Measurements from ENCODE around the gene SCARB2. TPM values are rescaled to one million over a fixed set of nuclear protein-coding genes. Genes with fewer than 3 reads are reported as not detected.

Gene SCARB2
- total RNA-seq, 1 donor from 2014 or later: 330 TPM

DNA sequence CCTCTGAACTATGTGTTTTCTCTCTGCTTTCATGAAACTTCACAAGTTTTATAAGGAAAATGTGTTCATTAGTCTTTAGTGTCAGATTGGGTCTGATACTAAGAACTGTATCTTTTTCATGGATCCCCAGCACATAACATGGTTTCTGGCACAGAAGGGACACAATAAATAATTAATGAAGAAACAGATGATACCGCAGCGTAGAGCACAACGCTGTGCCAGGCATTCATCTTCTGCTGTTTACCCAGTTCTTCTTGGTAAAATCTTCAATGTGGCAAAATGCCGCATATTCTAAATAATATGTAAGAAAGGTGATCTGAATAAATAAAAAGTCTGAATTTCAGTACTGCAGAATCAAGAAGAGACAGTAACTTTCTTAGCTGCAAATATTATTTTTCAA lies 12.3 kb downstream of the SCARB2 start:
- Mint-ChIP-seq H3K27ac (ENCODE audit: unreplicated experiment) (peak overlapping the region; percentile 93), H3K4me1 (ENCODE audit: low read depth, unreplicated experiment) (peaks cover 67% of the 10 kb centered on the region), H3K27me3 (ENCODE audit: unreplicated experiment) (peaks cover 10% of the 10 kb centered on the region), H3K36me3 (ENCODE audit: unreplicated experiment) (no peaks in the 10 kb centered on the region), H3K9me3 (ENCODE audit: unreplicated experiment) (peaks cover 13% of the 10 kb centered on the region), H3K4me3 (ENCODE audit: unreplicated experiment) (peak overlapping the region; percentile 71)
- TF ChIP-seq, protein P1, sequence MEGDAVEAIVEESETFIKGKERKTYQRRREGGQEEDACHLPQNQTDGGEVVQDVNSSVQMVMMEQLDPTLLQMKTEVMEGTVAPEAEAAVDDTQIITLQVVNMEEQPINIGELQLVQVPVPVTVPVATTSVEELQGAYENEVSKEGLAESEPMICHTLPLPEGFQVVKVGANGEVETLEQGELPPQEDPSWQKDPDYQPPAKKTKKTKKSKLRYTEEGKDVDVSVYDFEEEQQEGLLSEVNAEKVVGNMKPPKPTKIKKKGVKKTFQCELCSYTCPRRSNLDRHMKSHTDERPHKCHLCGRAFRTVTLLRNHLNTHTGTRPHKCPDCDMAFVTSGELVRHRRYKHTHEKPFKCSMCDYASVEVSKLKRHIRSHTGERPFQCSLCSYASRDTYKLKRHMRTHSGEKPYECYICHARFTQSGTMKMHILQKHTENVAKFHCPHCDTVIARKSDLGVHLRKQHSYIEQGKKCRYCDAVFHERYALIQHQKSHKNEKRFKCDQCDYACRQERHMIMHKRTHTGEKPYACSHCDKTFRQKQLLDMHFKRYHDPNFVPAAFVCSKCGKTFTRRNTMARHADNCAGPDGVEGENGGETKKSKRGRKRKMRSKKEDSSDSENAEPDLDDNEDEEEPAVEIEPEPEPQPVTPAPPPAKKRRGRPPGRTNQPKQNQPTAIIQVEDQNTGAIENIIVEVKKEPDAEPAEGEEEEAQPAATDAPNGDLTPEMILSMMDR (IDR thresholded peaks at IDR 0.05; ENCODE audit: partially characterized antibody, unreplicated experiment): no peak
- no peak for DNase-seq

DNA sequence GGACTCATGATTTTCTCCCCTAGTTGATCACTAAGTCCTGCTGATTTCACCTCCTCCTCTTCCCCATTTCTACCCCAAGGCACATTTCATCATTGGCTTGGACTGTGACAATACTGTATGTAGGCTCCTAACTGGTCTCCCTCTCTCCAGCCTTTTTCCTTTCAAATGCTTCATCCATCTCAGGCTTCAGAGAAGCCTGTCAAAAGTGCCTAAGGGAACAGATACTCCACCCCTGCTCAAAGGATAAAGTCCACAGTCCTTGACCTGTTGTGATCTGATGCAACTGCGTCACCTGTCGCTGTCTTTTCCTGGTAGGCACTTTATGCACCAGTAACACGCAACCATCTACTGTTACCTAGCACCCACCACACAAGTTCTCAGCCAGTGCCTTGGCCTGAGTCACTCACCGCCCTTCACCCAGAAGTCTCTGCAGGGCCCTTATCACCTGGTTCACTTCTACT lies 12.8 kb downstream of the SCARB2 start:
- no peak for DNase-seq
- peak overlapping the region; percentile 93 for H3K27ac Mint-ChIP-seq (ENCODE audit: unreplicated experiment)
- H3K36me3 Mint-ChIP-seq (ENCODE audit: unreplicated experiment): no peaks in the 10 kb centered on the region
- H3K4me3 Mint-ChIP-seq (ENCODE audit: unreplicated experiment): peak overlapping the region; percentile 71
- peaks cover 62% of the 10 kb centered on the region for H3K4me1 Mint-ChIP-seq (ENCODE audit: low read depth, unreplicated experiment)
- peaks cover 13% of the 10 kb centered on the region for H3K9me3 Mint-ChIP-seq (ENCODE audit: unreplicated experiment)
- peaks cover 9% of the 10 kb centered on the region for H3K27me3 Mint-ChIP-seq (ENCODE audit: unreplicated experiment)
- TF ChIP-seq, protein P1 (IDR thresholded peaks at IDR 0.05; ENCODE audit: partially characterized antibody, unreplicated experiment): no peak

DNA sequence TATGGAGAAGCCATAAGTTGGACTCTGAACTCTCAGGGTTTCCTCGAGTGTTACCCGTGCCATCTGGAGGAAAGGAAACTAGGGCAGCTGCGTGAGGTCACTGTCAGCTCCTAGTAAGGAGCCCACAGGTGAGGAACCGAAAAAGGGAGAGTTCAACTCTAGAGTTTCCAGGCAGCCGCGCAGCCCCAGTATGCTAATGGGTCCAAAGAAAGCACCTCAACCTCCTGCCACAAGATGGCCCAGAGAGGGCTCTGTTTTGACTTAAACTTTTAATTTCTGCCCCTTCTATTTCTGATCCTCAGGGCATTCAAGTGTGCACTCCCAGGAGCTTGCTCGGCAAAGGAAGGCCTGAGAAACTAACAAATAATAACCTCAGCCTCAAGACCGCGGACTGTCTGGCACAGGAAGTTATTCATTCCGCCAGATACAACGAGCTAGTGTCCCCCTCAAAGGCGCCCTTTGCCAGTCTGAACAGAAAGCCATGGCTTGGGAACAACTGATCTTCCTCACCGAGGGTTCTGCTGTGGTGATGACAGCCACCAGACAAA lies 13.9 kb downstream of the SCARB2 start:
- peak overlapping the region; percentile 14 for H3K4me3 Mint-ChIP-seq (ENCODE audit: unreplicated experiment)

DNA sequence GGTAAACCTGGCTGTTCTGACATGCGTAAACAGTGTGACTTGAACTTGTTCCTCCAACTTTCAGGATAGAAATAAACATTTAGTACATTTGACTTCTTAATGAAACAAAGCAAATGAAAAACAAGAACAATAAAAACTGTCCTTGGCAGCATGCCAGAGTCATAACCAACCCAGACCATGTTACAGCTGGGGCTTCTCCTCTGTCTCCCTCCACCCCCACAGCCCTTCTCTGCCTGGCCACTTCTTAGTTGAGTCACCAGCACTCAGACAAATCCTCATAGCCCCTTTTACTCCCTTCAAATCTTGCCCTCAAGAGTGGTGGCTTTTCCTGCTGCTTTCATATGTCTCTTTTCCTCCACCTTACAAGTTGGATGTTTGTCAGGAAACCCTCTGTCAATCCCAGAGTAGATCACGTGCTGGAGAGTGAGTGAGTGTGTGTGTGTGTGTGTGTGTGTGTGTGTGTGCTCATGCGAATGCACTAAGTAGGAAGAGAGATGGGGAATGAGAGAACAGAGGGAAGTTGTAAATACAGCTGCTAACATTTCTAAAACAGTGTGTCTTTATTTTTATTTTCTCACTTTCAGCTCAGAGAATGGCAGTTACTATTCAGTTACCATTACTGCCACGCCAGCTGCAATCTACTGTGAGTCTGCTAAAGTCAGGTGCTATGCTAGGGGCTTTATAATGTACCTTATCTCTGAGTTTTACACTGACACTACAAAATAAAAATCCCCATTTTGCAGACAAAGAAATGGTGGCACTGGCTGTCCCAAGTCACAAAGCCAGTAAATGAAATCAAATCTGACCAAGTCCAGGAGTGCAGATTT lies 15.0 kb downstream of the SCARB2 start:
- peak overlapping the region; percentile 77 for H3K4me3 Mint-ChIP-seq (ENCODE audit: unreplicated experiment)
- peaks cover 4% of the 10 kb centered on the region for H3K36me3 Mint-ChIP-seq (ENCODE audit: unreplicated experiment)
- TF ChIP-seq, protein P1 (IDR thresholded peaks at IDR 0.05; ENCODE audit: partially characterized antibody, unreplicated experiment): no peak
- H3K9me3 Mint-ChIP-seq (ENCODE audit: unreplicated experiment): peaks cover 13% of the 10 kb centered on the region
- peaks cover 8% of the 10 kb centered on the region for H3K27me3 Mint-ChIP-seq (ENCODE audit: unreplicated experiment)
- peak overlapping the region; percentile 98 for H3K27ac Mint-ChIP-seq (ENCODE audit: unreplicated experiment)
- peak; percentile 45 for DNase-seq
- peaks cover 44% of the 10 kb centered on the region for H3K4me1 Mint-ChIP-seq (ENCODE audit: low read depth, unreplicated experiment)

More for the DNA sequence above, 13.9 kb downstream of the SCARB2 start:
- Mint-ChIP-seq H3K9me3 (ENCODE audit: unreplicated experiment) (peaks cover 13% of the 10 kb centered on the region), H3K27ac (ENCODE audit: unreplicated experiment) (peak overlapping the region; percentile 93), H3K27me3 (ENCODE audit: unreplicated experiment) (peaks cover 7% of the 10 kb centered on the region), H3K36me3 (ENCODE audit: unreplicated experiment) (no peaks in the 10 kb centered on the region), H3K4me1 (ENCODE audit: low read depth, unreplicated experiment) (peaks cover 55% of the 10 kb centered on the region)
- TF ChIP-seq, protein P1 (IDR thresholded peaks at IDR 0.05; ENCODE audit: partially characterized antibody, unreplicated experiment): no peak
- no peak for DNase-seq

DNA sequence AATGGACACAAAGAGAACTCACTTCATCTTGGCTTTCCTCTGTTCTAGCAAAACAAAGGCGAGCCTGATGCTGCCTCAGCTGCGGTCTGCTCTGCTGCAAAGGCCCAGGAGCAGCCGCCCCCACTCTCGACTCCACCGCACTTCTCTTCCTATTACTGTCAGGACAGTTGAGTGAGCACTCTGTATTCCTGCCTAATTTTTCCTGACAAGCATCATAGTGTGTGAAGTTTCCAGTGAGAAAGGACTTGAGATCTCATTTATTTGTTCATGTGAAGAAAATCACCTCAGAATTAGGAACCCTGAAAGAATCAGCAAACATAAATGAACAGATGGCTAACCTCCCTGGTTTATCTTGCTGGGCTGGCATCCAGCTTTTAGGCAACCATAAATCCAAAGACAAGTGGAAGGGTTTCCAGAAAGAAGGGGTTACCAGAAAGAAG lies 15.6 kb downstream of the SCARB2 start:
- TF ChIP-seq, protein P1 (IDR thresholded peaks at IDR 0.05; ENCODE audit: partially characterized antibody, unreplicated experiment): no peak
- H3K27me3 Mint-ChIP-seq (ENCODE audit: unreplicated experiment): peaks cover 10% of the 10 kb centered on the region
- H3K4me3 Mint-ChIP-seq (ENCODE audit: unreplicated experiment): peak overlapping the region; percentile 77
- peaks cover 42% of the 10 kb centered on the region for H3K4me1 Mint-ChIP-seq (ENCODE audit: low read depth, unreplicated experiment)
- H3K9me3 Mint-ChIP-seq (ENCODE audit: unreplicated experiment): peaks cover 11% of the 10 kb centered on the region
- peak; percentile 69 for DNase-seq
- H3K27ac Mint-ChIP-seq (ENCODE audit: unreplicated experiment): peak overlapping the region; percentile 98
- H3K36me3 Mint-ChIP-seq (ENCODE audit: unreplicated experiment): peaks cover 8% of the 10 kb centered on the region

Data from glutamatergic neuron (in vitro differentiated cells).